HT-29 (cell line): ENCODE data around the gene UBA3. TPM values are rescaled to one million over a fixed set of nuclear protein-coding genes. Genes with fewer than 3 reads are reported as not detected.

Experiments
- DNase-seq: peaks from one replicate; pipeline ENCODE4 v3.0.0-alpha.2; 2015; ENCODE audit warnings: low spot score
- total RNA-seq: library from RNA; depleted of rRNA; stranded (reverse); fragments of >200 nt; shearing (Covaris generic); gene quantifications from 2 replicates; pipeline ENCODE4 v1.2.3, GENCODE V29; 2014

The UBA3 gene
- total RNA-seq, 1 experiment from 2014 or later, result 30.5 TPM

DNA sequence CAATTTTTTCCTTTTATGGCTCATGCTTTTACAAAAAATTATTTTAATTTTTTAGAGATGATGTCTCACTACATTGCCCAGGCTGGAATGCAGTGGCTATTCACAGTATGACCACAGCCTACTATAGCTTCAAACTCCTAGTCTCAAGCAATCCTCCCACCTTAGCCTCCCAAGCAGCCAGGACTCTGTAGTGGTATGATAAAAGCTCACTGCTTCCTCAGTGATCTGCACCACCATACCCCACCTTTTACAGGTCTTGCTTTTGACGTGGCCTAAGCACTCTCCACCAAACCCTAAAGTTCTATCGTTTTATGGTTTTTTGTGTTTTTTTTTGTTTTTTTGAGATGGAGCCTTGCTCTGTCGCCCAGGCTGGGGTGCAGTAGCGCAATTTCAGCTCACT, 14.0 kb downstream of the UBA3 start:
- no peak for DNase-seq

DNA sequence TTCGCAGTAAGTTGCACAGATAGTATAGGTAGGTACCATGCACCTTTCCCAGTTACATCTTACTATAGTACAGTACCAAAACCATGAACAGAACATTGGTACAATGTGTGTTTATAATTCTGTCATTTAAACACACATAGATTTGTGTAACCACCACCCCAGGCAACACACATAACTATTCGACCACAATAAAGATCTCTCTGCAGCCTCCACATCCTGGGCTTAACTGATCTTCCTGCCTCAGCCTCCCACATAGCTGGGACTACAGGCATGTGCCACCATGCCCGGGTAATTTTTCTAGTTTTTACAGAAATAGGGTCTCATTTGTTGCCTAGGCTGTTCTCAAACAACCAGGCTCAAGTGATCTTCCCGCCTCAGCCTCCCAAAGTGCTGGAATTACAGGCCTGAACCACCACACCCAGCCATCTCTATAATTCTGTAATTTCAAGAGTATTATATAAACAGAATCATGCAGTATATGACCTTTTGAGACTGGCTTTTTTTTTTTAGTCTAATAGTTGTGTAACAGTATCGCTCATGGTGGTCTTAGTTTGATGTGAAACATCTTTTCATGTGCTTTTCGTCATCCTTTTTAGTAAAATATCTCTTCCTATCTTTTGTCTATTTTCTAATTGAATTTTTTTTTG, 14.7 kb downstream of the UBA3 start:
- no peak for DNase-seq

DNA sequence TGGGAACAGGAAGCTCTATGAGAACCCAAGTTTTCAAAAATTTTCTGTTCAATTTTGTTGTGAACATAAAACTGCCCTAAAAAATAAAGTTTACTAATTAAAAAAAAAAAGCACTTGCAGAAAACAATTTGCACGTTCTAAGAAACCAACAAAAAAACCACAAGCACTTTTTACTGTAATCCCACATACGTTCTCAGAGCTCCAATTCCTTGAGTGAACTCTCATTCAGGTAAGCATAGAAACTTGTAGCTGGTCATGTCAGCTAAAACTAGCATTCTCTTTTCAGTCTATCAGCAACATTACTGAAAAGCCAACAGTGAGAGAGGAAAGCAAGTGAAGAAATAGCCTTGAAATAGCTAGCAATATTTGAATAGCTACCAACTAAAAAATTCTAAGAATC, 16.5 kb downstream of the UBA3 start:
- no peak for DNase-seq

DNA sequence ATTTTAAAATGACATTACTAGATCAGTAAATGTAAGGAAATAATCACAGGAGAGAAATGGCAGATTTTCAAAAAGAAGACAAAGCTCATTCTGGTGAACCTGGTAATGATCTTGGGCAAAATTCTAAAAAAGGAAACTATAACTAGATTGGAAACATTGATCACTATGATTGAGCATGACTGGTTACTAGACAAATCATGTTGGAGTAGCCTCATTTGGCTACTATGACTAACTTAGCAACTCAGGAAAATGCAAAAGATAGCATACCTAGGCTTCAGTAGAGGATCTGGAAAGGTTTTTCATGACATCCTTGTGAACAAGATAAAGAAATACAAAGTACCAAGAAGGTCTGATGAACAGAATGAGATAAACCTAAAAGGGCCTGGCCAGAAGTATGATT, 20.5 kb downstream of the UBA3 start:
- DNase-seq, result no peak

DNA sequence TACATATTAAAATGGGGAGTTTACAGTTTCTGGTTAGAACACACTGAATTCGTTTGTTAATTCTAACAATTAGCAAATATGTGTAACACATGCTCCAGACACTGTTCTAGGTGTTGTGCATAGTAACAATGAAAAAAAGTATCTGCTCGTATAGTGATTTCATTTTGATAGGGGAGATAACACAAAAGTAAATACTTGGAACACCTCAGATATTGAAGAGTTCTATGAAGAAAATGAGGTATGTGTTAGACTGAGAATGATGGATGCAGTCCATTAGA, 21.3 kb downstream of the UBA3 start:
- DNase-seq, result no peak

DNA sequence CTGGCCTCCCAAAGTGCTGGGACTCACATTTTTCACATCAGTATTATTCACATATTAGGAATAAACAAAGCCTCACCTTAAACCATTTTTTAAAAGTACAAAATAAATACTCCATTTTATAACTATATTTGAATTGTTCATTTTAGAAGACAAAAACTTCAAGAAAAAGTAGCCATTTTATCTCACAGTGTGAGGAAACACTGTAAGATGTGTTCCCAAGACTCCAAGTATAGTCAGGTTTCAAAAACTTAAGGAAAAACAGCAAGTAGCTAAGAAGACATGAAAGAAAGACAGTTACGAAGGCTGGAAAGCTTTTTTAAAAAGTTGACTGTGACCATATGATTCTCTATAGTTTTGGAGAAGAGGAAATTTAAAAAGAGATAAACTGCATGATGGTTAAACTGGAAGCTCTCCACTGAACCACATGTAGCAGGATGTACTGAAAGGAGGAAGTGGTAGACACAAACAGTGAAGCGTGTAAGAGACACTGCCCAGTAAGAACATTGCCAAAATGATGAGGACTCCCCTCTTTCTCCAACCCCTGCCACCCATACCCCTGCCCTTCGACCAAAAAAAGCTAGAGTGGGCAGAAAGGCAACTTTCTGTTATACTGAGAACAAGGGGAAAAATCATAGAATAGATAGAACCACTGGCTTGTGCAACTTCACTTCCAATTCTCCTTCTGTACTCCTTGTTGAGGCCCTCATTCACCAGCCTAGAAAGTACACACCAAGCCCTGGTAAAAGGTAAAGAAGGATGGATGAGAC, 21.8 kb downstream of the UBA3 start:
- no peak for DNase-seq

DNA sequence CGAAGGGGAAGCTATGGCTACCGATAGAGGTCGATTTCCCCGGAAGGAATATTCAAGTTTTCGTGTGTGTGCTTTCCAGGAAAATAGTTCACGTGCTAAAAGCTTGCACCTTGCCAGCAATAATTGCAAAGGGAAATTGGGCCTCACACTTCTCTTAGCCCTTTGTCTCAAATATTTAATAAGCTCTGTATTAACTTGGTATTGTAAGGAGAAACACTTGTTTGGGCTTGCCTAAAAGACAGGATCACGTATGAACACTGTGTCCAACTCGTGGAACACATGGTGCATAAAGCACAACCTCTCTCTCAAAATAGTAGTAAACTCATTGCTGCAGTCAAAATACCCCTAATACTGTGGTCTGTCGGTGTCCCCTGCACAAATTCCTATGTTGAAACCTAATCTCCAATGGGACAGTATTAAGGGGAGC, 27.7 kb downstream of the UBA3 start:
- no peak for DNase-seq

DNA sequence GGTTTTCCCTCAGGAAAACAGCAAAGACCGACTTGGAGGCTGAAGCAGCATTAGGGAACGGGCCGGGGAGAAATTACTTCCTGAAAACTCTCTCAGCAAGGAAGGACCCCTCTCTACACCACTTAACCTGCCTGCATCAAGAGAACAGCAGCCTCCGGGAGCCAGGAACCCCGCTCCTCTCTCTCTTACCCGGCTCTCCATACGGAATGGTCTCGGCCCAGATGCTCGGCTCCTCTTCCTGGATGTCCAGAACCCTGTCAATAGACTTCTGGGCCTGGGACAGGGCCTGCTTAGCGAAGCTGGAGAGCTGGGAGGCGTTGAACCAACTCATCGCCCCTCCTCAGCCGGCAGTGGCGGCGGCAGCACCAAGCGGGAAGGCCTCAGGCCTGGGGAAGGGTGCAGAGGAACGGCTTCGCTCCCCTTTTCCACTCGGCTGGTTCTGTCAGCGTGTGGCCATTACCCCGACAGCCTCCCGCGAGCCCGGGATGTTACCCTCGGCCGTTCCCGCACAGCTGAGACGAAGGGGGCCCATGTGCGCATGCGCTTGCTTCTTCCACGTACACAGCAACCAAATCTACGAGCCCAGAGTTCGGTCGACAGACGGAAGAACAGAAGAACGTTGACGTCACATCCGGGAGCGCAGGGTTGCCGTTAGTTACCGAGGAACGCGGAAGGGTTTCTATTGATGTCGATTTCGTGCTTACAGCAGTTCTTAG, 28.3 kb downstream of the UBA3 start, which contains the start of gene TMF1:
Gene TMF1, minus strand, starts transcription at position 578 of the 716 bp plus-strand sequence. Its CDS starts 247 bp downstream, at position 331.
- peak; percentile 95 for DNase-seq

DNA sequence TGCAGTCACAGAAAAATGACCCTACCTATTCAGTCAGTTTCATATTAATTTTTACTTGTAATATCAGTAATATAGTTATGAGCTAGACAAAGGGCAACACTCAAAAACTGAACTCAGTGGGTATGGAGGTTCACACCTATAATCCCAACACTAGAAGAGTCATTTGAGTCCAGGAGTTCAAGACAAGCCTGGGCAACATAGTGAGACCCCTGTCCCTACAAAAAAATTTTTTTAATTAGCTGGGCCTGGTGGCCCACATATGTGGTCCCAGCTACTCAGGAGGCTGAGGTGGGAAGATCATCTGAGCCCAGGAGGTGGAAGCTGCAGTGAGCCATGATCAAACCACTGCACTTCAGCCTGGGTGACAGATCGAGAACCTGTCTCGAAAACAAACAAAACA, 31.2 kb downstream of the UBA3 start:
- no peak for DNase-seq

DNA sequence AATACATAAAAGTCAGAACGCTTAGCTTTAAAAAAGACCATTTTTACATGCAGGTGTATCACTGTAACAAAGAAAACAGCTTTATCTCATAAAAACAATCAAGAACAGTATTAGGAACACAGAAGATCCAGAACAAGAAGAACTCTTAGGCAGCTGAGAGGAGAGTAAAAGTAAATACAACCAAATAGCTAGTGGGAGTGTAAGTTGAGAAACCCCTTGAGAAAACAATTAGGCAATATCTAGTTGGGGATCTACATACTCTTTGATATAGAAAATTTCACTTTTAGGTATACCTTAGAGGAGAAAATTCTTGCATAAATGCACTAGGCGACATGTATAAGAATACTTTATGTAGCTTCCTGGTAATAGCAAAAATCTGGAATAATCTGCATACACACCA, 35.6 kb downstream of the UBA3 start:
- DNase-seq, result no peak

DNA sequence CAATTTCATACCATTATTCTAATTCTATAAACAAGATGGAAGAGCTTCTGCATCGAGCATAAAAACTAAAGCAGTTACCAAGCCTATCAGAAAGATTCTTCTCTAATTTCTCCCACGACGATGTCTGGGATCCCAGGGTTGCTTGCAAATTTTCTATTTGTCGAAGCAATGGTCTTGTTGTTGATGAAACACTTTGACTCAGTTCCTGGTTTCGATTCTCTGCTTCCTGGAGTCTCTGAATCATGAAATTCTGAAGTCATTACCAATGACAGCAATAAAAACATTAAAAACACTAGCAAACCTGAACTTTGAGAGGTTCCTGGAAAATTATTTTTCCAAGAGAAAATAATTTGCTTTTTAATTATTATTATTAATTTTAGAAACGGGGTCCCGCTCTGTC, 46.7 kb downstream of the UBA3 start:
- no peak for DNase-seq

DNA sequence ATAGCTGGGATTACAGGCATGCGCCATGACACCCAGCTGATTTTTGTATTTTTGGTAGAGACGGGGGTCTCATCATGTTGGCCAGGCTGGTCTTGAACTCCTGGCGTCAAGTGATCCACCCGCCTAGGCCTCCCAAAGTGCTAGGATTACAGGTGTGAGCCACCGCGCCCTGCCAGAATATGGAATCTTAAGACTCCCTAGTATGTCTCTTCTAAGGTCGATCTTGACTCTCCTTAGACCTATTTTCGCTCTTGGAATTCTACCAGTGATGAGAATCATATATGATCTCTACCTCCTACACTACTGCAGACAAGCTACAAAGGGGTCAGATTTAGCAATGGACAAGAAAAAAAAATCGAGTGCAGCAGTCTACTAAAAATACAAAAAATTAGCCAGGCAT, 47.4 kb downstream of the UBA3 start:
- no peak for DNase-seq

DNA sequence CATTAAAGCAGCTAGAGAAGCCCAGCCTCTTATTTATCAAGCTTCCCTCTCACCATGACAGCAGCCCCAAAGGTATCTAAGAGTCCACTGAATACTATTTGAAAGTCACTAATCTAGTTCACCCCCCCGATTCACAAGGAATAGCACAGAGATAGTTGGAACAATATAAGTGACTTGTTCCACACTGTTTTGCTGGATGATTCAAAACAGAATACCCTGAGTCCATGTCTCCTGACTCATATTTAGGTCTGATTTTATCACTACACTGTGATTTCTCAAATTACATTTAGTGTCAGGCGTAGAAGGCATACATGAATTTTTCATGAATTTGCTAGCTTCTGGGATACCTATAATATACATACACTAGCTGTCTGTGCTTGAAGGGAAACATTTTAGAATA, 48.0 kb downstream of the UBA3 start:
- DNase-seq, result no peak

DNA sequence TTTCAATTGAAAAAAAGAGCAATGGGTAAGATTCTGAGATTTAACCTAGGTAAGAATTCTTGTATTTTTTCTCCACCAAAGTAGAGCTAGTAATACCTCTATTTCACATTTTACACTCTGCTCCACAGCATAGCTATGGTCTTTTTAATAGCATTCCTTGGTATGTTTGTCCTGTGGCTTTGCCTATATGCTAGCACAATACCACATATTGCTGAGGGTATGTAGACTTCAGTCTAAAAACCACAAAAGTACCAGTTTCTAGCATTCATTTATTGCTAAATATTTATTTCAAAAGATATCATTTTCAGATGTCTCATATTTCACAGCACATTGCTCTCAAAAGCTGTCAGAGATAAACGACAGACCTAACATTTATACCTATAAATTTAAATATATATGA, 48.5 kb downstream of the UBA3 start:
- no peak for DNase-seq

DNA sequence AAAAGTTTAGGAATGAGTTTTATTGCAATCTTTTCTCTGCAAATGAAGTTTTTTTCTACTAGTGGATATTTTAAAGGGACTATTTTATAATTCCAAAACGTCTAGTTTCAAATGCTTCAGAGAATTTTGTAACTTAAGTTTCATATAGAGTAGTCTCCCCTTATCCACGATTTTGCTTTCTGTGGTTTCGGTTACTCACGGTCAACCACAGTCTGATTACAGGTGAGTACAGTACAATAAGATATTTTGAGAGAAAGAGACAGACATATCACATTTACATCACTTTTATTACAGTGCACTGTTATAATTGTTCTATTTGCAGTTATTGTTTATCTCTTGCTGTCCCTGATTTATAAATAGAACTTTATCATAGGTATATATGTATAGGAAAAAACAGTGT, 59.3 kb downstream of the UBA3 start:
- DNase-seq, result no peak

DNA sequence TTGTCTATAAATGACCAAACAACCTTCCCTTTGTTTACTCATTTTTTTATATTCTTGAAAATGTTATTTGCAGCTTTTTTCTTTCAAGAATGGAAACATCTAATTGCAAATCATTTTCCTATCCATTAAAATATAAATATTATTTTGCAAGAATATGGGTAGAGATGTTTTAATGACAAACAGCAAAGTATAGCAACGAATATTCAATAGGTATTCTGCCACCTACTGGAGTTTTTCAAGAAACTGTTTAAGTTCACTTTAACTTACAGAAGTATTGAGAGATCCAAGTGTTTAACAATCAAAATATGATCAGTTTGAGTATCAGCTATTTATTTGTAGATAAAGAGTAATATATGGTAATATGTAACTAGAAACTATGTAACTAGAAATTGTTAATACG, 59.7 kb downstream of the UBA3 start:
- no peak for DNase-seq

DNA sequence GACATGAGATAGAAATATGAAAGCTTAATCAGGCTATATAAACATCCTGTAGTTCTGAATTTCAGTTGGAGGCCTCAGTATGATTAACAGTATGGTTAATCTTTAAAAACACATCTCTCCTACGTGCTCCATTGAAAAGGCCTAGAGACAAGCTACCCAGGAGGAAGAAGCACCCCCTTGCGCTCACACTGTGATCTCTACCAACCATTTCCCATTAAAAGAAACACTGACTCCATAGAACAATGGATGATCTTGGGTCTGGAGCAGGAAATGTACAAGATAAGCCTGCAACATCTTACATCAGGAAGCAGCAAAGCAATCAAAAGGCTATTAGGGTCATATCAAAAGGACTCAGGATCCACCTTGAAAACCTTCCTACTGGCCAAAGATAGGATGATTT, 63.3 kb downstream of the UBA3 start:
- no peak for DNase-seq

DNA sequence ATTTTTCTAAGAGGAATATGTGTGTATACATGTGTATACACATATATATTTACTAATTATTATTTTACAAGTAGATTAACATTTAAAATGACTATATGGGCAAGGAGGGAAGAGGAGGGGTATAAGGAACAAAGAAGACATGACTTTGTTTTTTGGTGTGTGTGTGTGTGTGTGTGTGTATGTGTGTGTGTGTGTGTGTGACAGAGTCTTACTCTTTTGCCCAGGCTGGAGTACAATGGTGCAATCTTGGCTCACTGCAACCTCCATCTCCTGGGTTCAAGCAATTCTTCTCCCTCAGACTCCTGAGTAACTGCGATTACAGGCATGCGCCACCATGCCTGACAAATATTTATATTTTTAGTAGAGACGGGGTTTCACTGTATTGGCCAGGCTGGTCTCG, 64.1 kb downstream of the UBA3 start:
- no peak for DNase-seq

DNA sequence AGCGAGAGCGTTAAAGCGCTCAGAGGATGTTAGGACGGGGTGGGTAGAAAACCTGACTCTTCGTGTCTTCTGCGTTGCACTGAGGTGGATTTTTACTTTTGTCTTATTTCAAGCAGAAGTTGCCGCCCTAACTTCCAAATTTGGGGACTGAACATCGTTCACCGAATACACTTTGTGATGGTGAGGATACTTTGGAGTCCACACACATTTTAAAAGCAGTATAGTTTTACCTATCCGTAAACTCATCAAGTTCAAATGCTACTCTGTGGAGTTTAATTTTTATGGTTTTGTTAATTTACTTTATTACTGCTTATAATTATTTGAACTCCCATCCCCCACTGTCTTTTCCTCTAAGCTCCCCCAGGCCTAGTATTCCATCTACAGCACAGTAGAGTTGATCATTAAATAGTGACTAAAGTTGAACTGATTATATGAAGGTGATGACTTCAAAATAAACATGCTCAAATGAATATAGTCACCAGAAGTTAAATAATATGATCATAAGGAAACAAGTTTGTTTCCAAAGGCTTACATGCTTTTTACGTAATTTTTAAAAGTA, 66.1 kb downstream of the UBA3 start:
- peak; percentile 26 for DNase-seq

DNA sequence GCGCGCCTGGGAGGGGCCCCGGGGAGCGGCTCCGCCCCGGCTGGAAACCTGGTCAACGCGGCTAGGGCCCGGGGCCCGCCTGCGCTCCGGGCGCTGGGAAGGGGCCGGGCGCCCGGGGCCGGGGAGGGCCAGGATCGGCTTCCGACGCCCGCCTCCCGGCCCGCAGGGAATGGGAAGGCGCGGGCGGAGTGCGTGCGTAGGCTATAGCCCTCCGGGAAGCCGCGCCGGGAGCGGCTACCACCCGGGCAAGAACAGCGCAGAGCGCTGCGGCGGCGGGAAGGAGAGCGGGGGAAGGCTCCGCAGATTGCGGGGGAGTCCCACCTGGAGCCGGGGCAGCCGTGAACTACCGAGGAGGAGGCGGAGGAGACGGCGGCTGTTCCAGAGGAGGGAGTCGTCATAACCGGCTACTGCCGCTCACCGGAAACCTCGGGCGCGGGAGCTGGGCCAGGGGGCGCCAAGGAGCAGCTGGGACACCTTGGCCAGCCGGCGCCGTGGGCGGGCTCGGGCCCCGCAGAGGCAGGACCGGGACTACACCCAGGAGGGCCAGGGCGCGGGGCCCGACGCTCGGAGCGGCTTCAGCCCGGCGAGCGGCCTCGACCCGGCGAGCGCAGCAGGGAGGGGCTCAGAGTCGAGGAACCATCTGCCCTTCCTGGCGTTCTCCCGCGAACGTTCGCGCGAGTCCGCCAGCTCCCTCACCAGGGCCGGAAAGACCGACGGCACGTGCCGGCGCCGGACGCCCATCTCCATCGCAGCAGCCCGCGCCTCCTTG, 66.7 kb downstream of the UBA3 start, which contains the start of gene EOGT:
Gene EOGT, minus strand, starts transcription at position 432 of the 769 bp plus-strand sequence. CDS start 3,838 bp downstream, outside the sequence.
- DNase-seq, result peak; percentile 84

DNA sequence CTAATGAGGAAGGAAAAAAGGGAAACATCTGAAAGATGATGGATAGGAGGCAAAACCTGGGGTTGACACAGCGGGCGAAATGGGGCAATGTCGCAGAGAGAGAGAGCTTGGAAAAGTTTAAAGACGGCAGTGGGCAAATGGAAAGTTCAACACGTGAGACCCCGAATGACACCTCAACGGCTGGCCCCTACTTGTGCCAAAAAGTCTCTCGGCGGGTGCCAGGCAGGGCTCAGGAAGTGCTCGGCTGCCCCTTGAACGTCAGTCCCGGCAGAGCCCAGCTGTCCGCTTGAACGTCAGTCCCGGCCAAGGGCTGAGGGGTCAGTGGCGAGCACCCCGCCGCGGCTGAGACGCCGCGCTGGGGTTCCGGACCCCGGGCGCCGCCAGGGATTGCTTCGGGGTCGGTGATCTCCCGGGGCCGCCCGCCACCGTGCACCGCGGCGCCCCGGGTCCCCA, 67.3 kb downstream of the UBA3 start:
- peak; percentile 18 for DNase-seq
